MM.1S (cell line): ENCODE measurements around the gene RSF1.

Source experiments
- CTCF ChIP-seq: fragments of 300-600 bp; sonication (generic); IDR thresholded peaks from 2 replicates; pipeline ENCODE4 v1.5.1; 2016; ENCODE audit warnings: antibody characterized with exemption, low read length, mixed read lengths
- EZH2 ChIP-seq: fragments of 300-600 bp; sonication (generic); optimal IDR thresholded peaks from 2 replicates; pipeline ENCODE3; 2017; ENCODE audit warnings: low read depth, mild to moderate bottlenecking, antibody characterized with exemption, low read length, mixed read lengths
- EZH2phosphoT487 ChIP-seq: fragments of 300-600 bp; sonication (generic); IDR thresholded peaks from 2 replicates; pipeline ENCODE4 v1.6.1; 2018; ENCODE audit warnings: antibody characterized with exemption, low read length

- TF ChIP-seq CTCF (no peak), EZH2 (no peak), EZH2phosphoT487 (no peak)
These were observed 42.0 kb downstream of the RSF1 start for GRCh38 chr11:77778549-77778948.
